ENCODE results near the gene HAS3. TPM values are rescaled to one million over a fixed set of nuclear protein-coding genes. Genes with fewer than 3 reads are reported as not detected.
A peak's percentile ranks its signal among the peaks of the same experiment; 100 is the strongest.

The HAS3 gene
- 38.7 and 52.4 TPM in 2 replicates for polyA plus RNA-seq (2012; rRNA removed)
- 26.0 and 37.9 TPM in 2 replicates for polyA plus RNA-seq (2012; cell fraction: cytosol; rRNA removed)
- 61.9 and 84.2 TPM in 2 replicates for polyA plus RNA-seq (2012; cell fraction: nucleus; rRNA removed)

DNA sequence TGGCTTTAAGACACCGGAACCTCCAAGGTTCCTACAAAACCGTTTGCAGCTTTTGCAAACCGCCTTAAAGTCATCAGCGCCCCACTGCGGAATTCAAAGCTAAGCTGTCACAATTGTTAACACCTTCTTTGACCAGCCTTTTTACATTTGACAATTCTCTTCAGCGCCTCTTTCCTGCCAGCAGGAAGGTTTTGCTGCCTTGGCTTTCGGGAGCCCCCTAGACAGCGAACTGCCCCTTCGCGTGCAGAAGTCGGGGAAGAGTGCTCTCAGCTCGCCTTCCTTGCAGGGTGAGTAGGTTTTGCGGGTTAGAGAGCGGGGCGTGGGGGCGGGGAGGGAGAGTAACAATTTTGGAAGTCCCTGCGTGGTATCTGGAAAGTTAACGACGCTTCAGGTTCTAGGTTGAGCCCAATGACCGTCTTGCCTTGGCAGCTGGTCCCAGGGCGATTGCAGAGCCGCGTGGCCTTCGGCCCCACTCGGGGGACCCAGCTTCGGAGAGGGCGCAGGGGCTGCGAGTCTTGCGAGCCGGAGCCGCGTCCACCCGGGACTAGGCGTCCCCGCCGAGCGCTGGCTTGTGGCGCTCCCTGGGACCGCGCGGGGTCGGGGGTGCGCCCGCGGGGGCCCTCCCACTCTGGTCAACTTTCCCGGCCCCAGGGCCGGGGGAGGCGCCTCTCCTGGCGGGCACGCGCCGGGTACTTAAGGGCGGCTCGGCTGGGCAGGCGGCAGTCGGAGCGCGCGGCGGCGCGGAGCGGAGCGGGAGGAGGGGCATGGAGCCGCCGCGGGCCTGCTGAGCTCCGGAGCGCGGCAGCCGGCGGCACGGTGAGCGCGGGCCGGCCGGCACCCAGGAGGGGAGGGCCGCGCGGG lies at the start of gene HAS3:
Gene HAS3, plus strand, starts transcription at position 153 of the 861 bp plus-strand sequence. CDS start 3,743 bp downstream, outside the sequence.
- peaks cover 3% of the 10 kb centered on the region for H3F3A ChIP-seq (replicated peaks; ENCODE audit: insufficient read depth)
- H2AFZ ChIP-seq (ENCODE audit: low read depth) = peak within 1 kb of the TSS; percentile 88; the same call in 1 of the 2 replicates
- no peaks in the 10 kb centered on the region for H4K20me1 ChIP-seq (ENCODE audit: insufficient read depth)
- no peaks in the 10 kb centered on the region for H3K79me2 ChIP-seq (ENCODE audit: insufficient read depth)
- no peak within 1 kb of the TSS for H3K27ac ChIP-seq (ENCODE audit: low read depth in 2 of 2, low read length in 1 of 2)
- no peak for TF ChIP-seq FOXJ3 (CRISPR knock-in tag; IDR thresholded peaks at IDR 0.05)
- TF ChIP-seq POLR2AphosphoS5 (IDR thresholded peaks at IDR 0.05; ENCODE audit: low read depth, low read length) = peak; percentile 83
- TF ChIP-seq CHD2 (IDR thresholded peaks at IDR 0.05; ENCODE audit: low read length, partially characterized antibody) = no peak
- TF ChIP-seq RAD21 (IDR thresholded peaks at IDR 0.05; ENCODE audit: low read length) = peak; percentile 62
- TF ChIP-seq REST (IDR thresholded peaks at IDR 0.05; ENCODE audit: low read depth, low read length) = 0 out of 2 replicates have a peak, but pooled peaks have one; percentile 13
- peak; percentile 23; the same call in 1 of the 2 replicates for TF ChIP-seq SMC3 (IDR thresholded peaks at IDR 0.05; ENCODE audit: low read depth, low read length)
- TF ChIP-seq TCF12 (IDR thresholded peaks at IDR 0.05) = no peak
- peak; percentile 61; the same call in 1 of the 2 replicates for TF ChIP-seq TAF1 (IDR thresholded peaks at IDR 0.05; ENCODE audit: borderline replicate concordance, low read depth, low read length)
- H3K9ac ChIP-seq = peak within 1 kb of the TSS; percentile 60
- ChIA-PET POLR2A (interaction anchor here (0.6 kb wide), 1 partner anchor 262 kb away, joined by 3 read pairs; no protein-coding TSS in a partner anchor), CTCF (interaction anchor here (0.9 to 2.2 kb wide), 13 partner anchors 8 to 577 kb away, joined by 3 to 18 read pairs (median 5); no protein-coding TSS in a partner anchor)
- H3K9me2 ChIP-seq = no peaks in the 10 kb centered on the region
- H3K4me2 ChIP-seq = peak within 1 kb of the TSS; percentile 97
- no peaks in the 10 kb centered on the region for H3K27me3 ChIP-seq (ENCODE audit: insufficient read depth)
- 16% methylated on average over 43 of the region's 80 CpGs for WGBS (ENCODE audit: low lambda C conversion rate)
- peaks cover 8 to 18% of the 10 kb centered on the region in 2 experiments; a peak in 3 of 4 replicates for H3K4me1 ChIP-seq (ENCODE audit: control insufficient read depth in 1 of 2, insufficient read depth in 2 of 2, low read depth in 1 of 2, low read length in 1 of 2)
- H3K9me3 ChIP-seq = no peaks in the 10 kb centered on the region
- DNase-seq = peak; percentile 90
- H3K36me3 ChIP-seq (replicated peaks in 1 of 2; ENCODE audit: control insufficient read depth in 1 of 2, insufficient read depth in 2 of 2, low read length in 1 of 2) = peaks cover 2 to 6% of the 10 kb centered on the region in 2 experiments
- H3K4me3 ChIP-seq (ENCODE audit: low read depth in 2 of 2, low read length in 1 of 2) = peak within 1 kb of the TSS; percentile 67 to 76

DNA sequence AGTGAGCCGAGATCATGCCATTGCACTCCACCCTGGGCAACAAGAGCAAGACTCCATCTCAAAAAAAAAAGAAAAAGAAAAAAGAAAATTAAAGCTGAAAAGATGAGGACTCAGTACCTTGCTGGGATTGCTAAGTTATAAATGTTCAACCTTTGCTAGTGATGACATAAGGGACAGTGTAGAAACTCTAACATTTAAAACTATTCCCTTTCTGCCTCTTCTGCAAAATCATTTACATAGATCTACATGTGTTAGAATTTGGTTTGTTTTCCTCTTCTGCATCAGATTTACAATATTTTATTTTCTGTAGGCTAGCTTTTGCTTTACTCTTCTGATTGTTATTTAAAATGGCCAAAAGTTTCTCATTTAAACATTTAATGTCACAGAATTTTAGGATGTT lies 49.5 kb upstream of the HAS3 start:
- Histone ChIP-seq H3K9me3 (no peaks in the 10 kb centered on the region), H3K36me3 (replicated peaks in 1 of 2; ENCODE audit: control insufficient read depth in 1 of 2, insufficient read depth in 2 of 2, low read length in 1 of 2) (no peaks in the 10 kb centered on the region), H3F3A (replicated peaks; ENCODE audit: insufficient read depth) (peaks cover 32% of the 10 kb centered on the region), H3K27me3 (ENCODE audit: insufficient read depth) (no peaks in the 10 kb centered on the region), H3K9ac (no peak overlapping the region), H3K27ac (ENCODE audit: low read depth in 2 of 2, low read length in 1 of 2) (peak overlapping the region in 1 of 2 experiments; percentile 90; a peak in 1 of 4 replicates), H4K20me1 (ENCODE audit: insufficient read depth) (no peaks in the 10 kb centered on the region), H2AFZ (ENCODE audit: low read depth) (no peak overlapping the region), H3K9me2 (no peaks in the 10 kb centered on the region), H3K79me2 (ENCODE audit: insufficient read depth) (no peaks in the 10 kb centered on the region), H3K4me3 (ENCODE audit: low read depth in 2 of 2, low read length in 1 of 2) (no peak overlapping the region), H3K4me2 (no peak overlapping the region), H3K4me1 (ENCODE audit: control insufficient read depth in 1 of 2, insufficient read depth in 2 of 2, low read depth in 1 of 2, low read length in 1 of 2) (peaks cover 2 to 6% of the 10 kb centered on the region in 2 experiments; a peak in 3 of 4 replicates)
- POLR2A ChIA-PET = no interaction called here
- TF ChIP-seq JUND (IDR thresholded peaks at IDR 0.05) = no peak
- no peak for TF ChIP-seq CHD2 (IDR thresholded peaks at IDR 0.05; ENCODE audit: low read length, partially characterized antibody)
- no peak for TF ChIP-seq YY1 (IDR thresholded peaks at IDR 0.05; ENCODE audit: low read depth)
- TF ChIP-seq, protein P1, sequence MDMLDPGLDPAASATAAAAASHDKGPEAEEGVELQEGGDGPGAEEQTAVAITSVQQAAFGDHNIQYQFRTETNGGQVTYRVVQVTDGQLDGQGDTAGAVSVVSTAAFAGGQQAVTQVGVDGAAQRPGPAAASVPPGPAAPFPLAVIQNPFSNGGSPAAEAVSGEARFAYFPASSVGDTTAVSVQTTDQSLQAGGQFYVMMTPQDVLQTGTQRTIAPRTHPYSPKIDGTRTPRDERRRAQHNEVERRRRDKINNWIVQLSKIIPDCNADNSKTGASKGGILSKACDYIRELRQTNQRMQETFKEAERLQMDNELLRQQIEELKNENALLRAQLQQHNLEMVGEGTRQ (IDR thresholded peaks at IDR 0.05; ENCODE audit: borderline replicate concordance, low read depth, low read length) = no peak
- no peak for TF ChIP-seq PBX3 (IDR thresholded peaks at IDR 0.05)
- TF ChIP-seq GATA2 (CRISPR knock-in tag; IDR thresholded peaks at IDR 0.05) = no peak
- TF ChIP-seq EP300 (IDR thresholded peaks at IDR 0.05; ENCODE audit: borderline replicate concordance in 1 of 2, low read depth in 1 of 2, low read length in 1 of 2) = no peak
- TF ChIP-seq SMC3 (IDR thresholded peaks at IDR 0.05; ENCODE audit: low read depth, low read length) = no peak
- TF ChIP-seq POLR2AphosphoS5 (IDR thresholded peaks at IDR 0.05; ENCODE audit: low read depth, low read length) = no peak
- no peak for TF ChIP-seq TAF1 (IDR thresholded peaks at IDR 0.05; ENCODE audit: borderline replicate concordance, low read depth, low read length)
- no peak for TF ChIP-seq SIN3A (IDR thresholded peaks at IDR 0.05; ENCODE audit: borderline replicate concordance, low read depth, low read length)
- no peak for TF ChIP-seq MXI1 (IDR thresholded peaks at IDR 0.05; ENCODE audit: low read depth, low read length)
- no peak for TF ChIP-seq FOSL2 (IDR thresholded peaks at IDR 0.05; ENCODE audit: borderline replicate concordance, low read depth)
- no peak for TF ChIP-seq EZH2phosphoT487 (IDR thresholded peaks at IDR 0.05; ENCODE audit: borderline replicate concordance, low read depth)
- CTCF ChIA-PET = interaction anchor here (0.8 to 1.2 kb wide), 2 partner anchors 68 to 148 kb away, joined by 3 read pairs; no protein-coding TSS in a partner anchor
- no peak for DNase-seq
- 100% methylated on average over 1 of the region's 1 CpG for WGBS (ENCODE audit: low lambda C conversion rate)
